ENCODE measurements around the gene IFITM1. TPM values are rescaled to one million over a fixed set of nuclear protein-coding genes. Genes with fewer than 3 reads are reported as not detected.
"Not testable (repeated sequence)": the region's sequence is repeated elsewhere in the genome, so short reads cannot be mapped to it uniquely, and the experiment has no call there.

IFITM1 gene
- polyA plus RNA-seq, 3 donors from 2014 or later = 2,792 to 4,533 (median 3,562) TPM

GRCh38 chr11:286977-287820 lies 26.6 kb upstream of the IFITM1 start:
- H3K9me3 Mint-ChIP-seq, H3K36me3 Mint-ChIP-seq, DNase-seq: not testable (repeated sequence)
- peaks cover 44 to 49% of the 10 kb centered on the region in 2 donors for H3K4me1 Mint-ChIP-seq
- peak overlapping the region; percentile 9 to 94 (median 78) for H3K27ac Mint-ChIP-seq
- H3K27me3 Mint-ChIP-seq (ENCODE audit: low read depth in 3 of 3) = peaks cover 8 to 15% (median 9%) of the 10 kb centered on the region in 3 donors
- peak overlapping the region; percentile 84 to 90 (median 88) for H3K4me3 Mint-ChIP-seq

- Mint-ChIP-seq H3K9me3 (no peaks in the 10 kb centered on the region), H3K36me3 (peaks cover under 1 to 5% (median under 1%) of the 10 kb centered on the region in 3 donors), H3K4me3 (peak overlapping the region; percentile 84 to 90 (median 88)), H3K27me3 (ENCODE audit: low read depth in 3 of 3) (peaks cover 8 to 15% (median 8%) of the 10 kb centered on the region in 3 donors), H3K4me1 (peaks cover 37 to 42% of the 10 kb centered on the region in 2 donors), H3K27ac (peak overlapping the region in 5 of 6 donors; percentile 59 to 95 (median 87))
- DNase-seq = no peak
Measured at GRCh38 chr11:287821-288477, 25.9 kb upstream of the IFITM1 start.

- peak; percentile 70 to 80 (median 75) for DNase-seq
- peaks cover 0 to 5% (median 0%) of the 10 kb centered on the region in 3 donors for H3K36me3 Mint-ChIP-seq
- no peaks in the 10 kb centered on the region for H3K9me3 Mint-ChIP-seq
- H3K27me3 Mint-ChIP-seq (ENCODE audit: low read depth in 3 of 3) = peaks cover 5 to 15% (median 7%) of the 10 kb centered on the region in 3 donors
- peaks cover 32 to 35% of the 10 kb centered on the region in 2 donors for H3K4me1 Mint-ChIP-seq
- peak within 1 kb of the TSS; percentile 85 to 90 (median 88) for H3K4me3 Mint-ChIP-seq
- peak within 1 kb of the TSS; percentile 62 to 95 (median 88) for H3K27ac Mint-ChIP-seq
Measured at GRCh38 chr11:288478-289397, 25.1 kb upstream of the IFITM1 start, which contains the start of gene PGGHG. Gene PGGHG (plus strand): TSS chr11:289126. CDS start chr11:289817, 691 bp downstream.

GRCh38 chr11:289398-289711 lies 24.5 kb upstream of the IFITM1 start:
- H3K36me3 Mint-ChIP-seq = peaks cover 0 to 5% (median 0%) of the 10 kb centered on the region in 3 donors
- peak overlapping the region; percentile 78 to 87 (median 85) for H3K4me3 Mint-ChIP-seq
- DNase-seq = peak in 2 of 3 donors; percentile 65 to 71
- no peaks in the 10 kb centered on the region for H3K9me3 Mint-ChIP-seq
- peaks cover 32 to 33% of the 10 kb centered on the region in 2 donors for H3K4me1 Mint-ChIP-seq
- peak overlapping the region; percentile 62 to 95 (median 88) for H3K27ac Mint-ChIP-seq
- peaks cover 5 to 15% (median 5%) of the 10 kb centered on the region in 3 donors for H3K27me3 Mint-ChIP-seq (ENCODE audit: low read depth in 3 of 3)

- H3K4me1 Mint-ChIP-seq = peaks cover 32 to 33% of the 10 kb centered on the region in 2 donors
- peaks cover 5 to 15% (median 5%) of the 10 kb centered on the region in 3 donors for H3K27me3 Mint-ChIP-seq (ENCODE audit: low read depth in 3 of 3)
- peaks cover 0 to 5% (median 0%) of the 10 kb centered on the region in 3 donors for H3K36me3 Mint-ChIP-seq
- H3K9me3 Mint-ChIP-seq = no peaks in the 10 kb centered on the region
- peak overlapping the region; percentile 78 to 87 (median 85) for H3K4me3 Mint-ChIP-seq
- peak overlapping the region; percentile 62 to 95 (median 88) for H3K27ac Mint-ChIP-seq
- DNase-seq = peak in 2 of 3 donors; percentile 66 to 72
Measured at GRCh38 chr11:289712-290620, 23.9 kb upstream of the IFITM1 start.

GRCh38 chr11:290621-291231 lies 23.1 kb upstream of the IFITM1 start:
- DNase-seq = no peak
- H3K27ac Mint-ChIP-seq = peak overlapping the region; percentile 31 to 85 (median 74)
- peak overlapping the region; percentile 1 to 87 (median 78) for H3K4me3 Mint-ChIP-seq
- H3K9me3 Mint-ChIP-seq = no peaks in the 10 kb centered on the region
- H3K27me3 Mint-ChIP-seq (ENCODE audit: low read depth in 3 of 3) = peaks cover 2 to 16% (median 5%) of the 10 kb centered on the region in 3 donors
- peaks cover 0 to 5% (median 0%) of the 10 kb centered on the region in 3 donors for H3K36me3 Mint-ChIP-seq
- peaks cover 33 to 34% of the 10 kb centered on the region in 2 donors for H3K4me1 Mint-ChIP-seq

- Mint-ChIP-seq H3K27ac (peak overlapping the region; percentile 14 to 83 (median 46)), H3K36me3 (peaks cover 0 to 5% (median 0%) of the 10 kb centered on the region in 3 donors), H3K9me3 (no peaks in the 10 kb centered on the region), H3K27me3 (ENCODE audit: low read depth in 3 of 3) (peaks cover 2 to 14% (median 5%) of the 10 kb centered on the region in 3 donors), H3K4me1 (peaks cover 33 to 37% of the 10 kb centered on the region in 2 donors), H3K4me3 (peak overlapping the region in 3 of 5 donors; percentile 5 to 41 (median 35))
- no peak for DNase-seq
Measured at GRCh38 chr11:291281-292210, 22.3 kb upstream of the IFITM1 start.

- peaks cover 0 to 5% (median 0%) of the 10 kb centered on the region in 3 donors for H3K36me3 Mint-ChIP-seq
- no peak overlapping the region for H3K4me3 Mint-ChIP-seq
- H3K4me1 Mint-ChIP-seq = peaks cover 33 to 43% of the 10 kb centered on the region in 2 donors
- no peaks in the 10 kb centered on the region for H3K9me3 Mint-ChIP-seq
- peaks cover 3 to 15% (median 4%) of the 10 kb centered on the region in 3 donors for H3K27me3 Mint-ChIP-seq (ENCODE audit: low read depth in 3 of 3)
- H3K27ac Mint-ChIP-seq = no peak overlapping the region
- DNase-seq = no peak
Measured at GRCh38 chr11:292211-293121, 21.4 kb upstream of the IFITM1 start.

GRCh38 chr11:293271-293851 lies 20.5 kb upstream of the IFITM1 start:
- H3K27ac Mint-ChIP-seq = no peak overlapping the region
- peaks cover 35 to 46% of the 10 kb centered on the region in 2 donors for H3K4me1 Mint-ChIP-seq
- H3K27me3 Mint-ChIP-seq (ENCODE audit: low read depth in 3 of 3) = peaks cover 4 to 13% (median 5%) of the 10 kb centered on the region in 3 donors
- no peak for DNase-seq
- no peak overlapping the region for H3K4me3 Mint-ChIP-seq
- H3K36me3 Mint-ChIP-seq = peaks cover 0 to 5% (median 0%) of the 10 kb centered on the region in 3 donors
- no peaks in the 10 kb centered on the region for H3K9me3 Mint-ChIP-seq

Data from immature natural killer cell (primary cell).